ENCODE data around the gene OLFML1.

- TF ChIP-seq CTCF (IDR thresholded peaks at IDR 0.05; ENCODE audit: poor library complexity, severe bottlenecking) (no peak), TAF1 (IDR thresholded peaks at IDR 0.05; ENCODE audit: low read depth) (no peak), POLR2AphosphoS5 (IDR thresholded peaks at IDR 0.05) (no peak), REST (IDR thresholded peaks at IDR 0.05; ENCODE audit: borderline replicate concordance) (no peak), EZH2 (IDR thresholded peaks at IDR 0.05; ENCODE audit: borderline replicate concordance, insufficient read depth, low read length, poor library complexity, severe bottlenecking) (no peak), EP300 (conservative IDR thresholded peaks at IDR 0.05; ENCODE audit: poor library complexity, severe bottlenecking) (no peak), RAD21 (conservative IDR thresholded peaks at IDR 0.05) (no peak)
Observed at GRCh38 chr11:7522546-7522945, 37.2 kb downstream of the OLFML1 start.

Data from neural cell (in vitro differentiated cells).